Right atrium auricular region (tissue), 2 donors: Measurements from ENCODE around the gene ADGRL3. TPM values are rescaled to one million over a fixed set of nuclear protein-coding genes. Genes with fewer than 3 reads are reported as not detected.

Source experiments
- DNase-seq: peaks from one replicate; pipeline ENCODE4 v3.0.0-alpha.2; 2019; ENCODE audit warnings: low spot score
- H3K27ac ChIP-seq, 2 donors: fragments of 200-600 bp; sonication (generic); 1 replicate in 1 of 2; 2 replicates in 1 of 2; pipeline ENCODE4 v1.5.1; 2016 to 2019
- H3K27me3 ChIP-seq, 2 donors: fragments of 200-600 bp; sonication (generic); one replicate each; pipeline versions ENCODE4 v1.5.1 to v1.6.0; 2017 to 2019
- H3K36me3 ChIP-seq: fragments of 200-600 bp; sonication (generic); one replicate; pipeline ENCODE4 v1.5.1; 2016
- H3K4me1 ChIP-seq, 2 donors: fragments of 200-600 bp; sonication (generic); one replicate each; pipeline versions ENCODE4 v1.5.1 to v1.6.0; 2017 to 2019
- H3K4me3 ChIP-seq, 2 donors: fragments of 200-600 bp; sonication (generic); 1 replicate in 1 of 2; 2 replicates in 1 of 2; pipeline ENCODE4 v1.5.1; 2017 to 2019; ENCODE audit warnings: mild to moderate bottlenecking in 1 of 2, moderate library complexity in 1 of 2
- H3K9me3 ChIP-seq, 2 donors: fragments of 200-600 bp; sonication (generic); one replicate each; pipeline ENCODE4 v1.5.1; 2019
- CTCF ChIP-seq, 2 donors: fragments of 200-600 bp; sonication (generic); IDR thresholded peaks; one replicate each; pipeline ENCODE4 v1.5.1; 2019; ENCODE audit warnings: antibody characterized with exemption in 2 of 2
- total RNA-seq, 2 donors: library from RNA; depleted of rRNA; stranded (reverse); fragments of >200 nt; gene quantifications; one replicate each; pipeline ENCODE4 v1.1.0, GENCODE V29; 2016

ADGRL3 gene
- total RNA-seq, 2 donors from 2014 or later = 0.86 to 1.9 TPM

GRCh38 chr4:62023633-62024032 is 823.5 kb downstream of the ADGRL3 start:
- no peak overlapping the region for H3K4me3 ChIP-seq
- H3K36me3 ChIP-seq = no peaks in the 10 kb centered on the region
- H3K9me3 ChIP-seq = no peaks in the 10 kb centered on the region
- no peak for TF ChIP-seq CTCF (IDR thresholded peaks at IDR 0.05)
- no peaks in the 10 kb centered on the region for H3K4me1 ChIP-seq
- H3K27ac ChIP-seq = no peak overlapping the region
- no peak for DNase-seq
- H3K27me3 ChIP-seq = no peaks in the 10 kb centered on the region

GRCh38 chr4:62028745-62029144 is 828.6 kb downstream of the ADGRL3 start:
- Histone ChIP-seq H3K36me3 (no peaks in the 10 kb centered on the region), H3K27me3 (no peaks in the 10 kb centered on the region), H3K9me3 (no peaks in the 10 kb centered on the region), H3K4me1 (no peaks in the 10 kb centered on the region), H3K4me3 (no peak overlapping the region), H3K27ac (no peak overlapping the region)
- DNase-seq = no peak
- TF ChIP-seq CTCF (IDR thresholded peaks at IDR 0.05) = no peak

DNA sequence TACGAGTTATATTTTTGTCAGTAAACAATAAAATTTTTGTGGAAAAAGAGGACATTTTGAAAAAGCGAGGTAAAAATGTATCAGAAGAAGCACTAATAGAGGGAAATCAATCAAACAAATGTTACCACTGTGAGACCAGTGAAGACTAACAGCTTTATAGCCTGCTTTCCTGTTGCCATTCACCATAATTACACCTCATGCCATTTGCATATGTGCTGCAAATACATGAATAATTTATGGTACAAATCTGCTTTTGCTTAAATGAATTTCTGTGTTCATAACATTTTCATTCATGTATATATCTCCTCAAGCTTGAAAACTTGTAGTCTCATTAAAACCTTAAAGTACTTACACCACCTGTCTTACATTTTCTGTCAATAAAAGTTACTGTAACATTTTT is 830.8 kb downstream of the ADGRL3 start:
- H3K4me1 ChIP-seq = no peaks in the 10 kb centered on the region
- no peaks in the 10 kb centered on the region for H3K27me3 ChIP-seq
- TF ChIP-seq CTCF (IDR thresholded peaks at IDR 0.05) = no peak
- no peaks in the 10 kb centered on the region for H3K36me3 ChIP-seq
- no peak for DNase-seq
- no peak overlapping the region for H3K4me3 ChIP-seq
- H3K9me3 ChIP-seq = no peaks in the 10 kb centered on the region
- H3K27ac ChIP-seq = no peak overlapping the region

DNA sequence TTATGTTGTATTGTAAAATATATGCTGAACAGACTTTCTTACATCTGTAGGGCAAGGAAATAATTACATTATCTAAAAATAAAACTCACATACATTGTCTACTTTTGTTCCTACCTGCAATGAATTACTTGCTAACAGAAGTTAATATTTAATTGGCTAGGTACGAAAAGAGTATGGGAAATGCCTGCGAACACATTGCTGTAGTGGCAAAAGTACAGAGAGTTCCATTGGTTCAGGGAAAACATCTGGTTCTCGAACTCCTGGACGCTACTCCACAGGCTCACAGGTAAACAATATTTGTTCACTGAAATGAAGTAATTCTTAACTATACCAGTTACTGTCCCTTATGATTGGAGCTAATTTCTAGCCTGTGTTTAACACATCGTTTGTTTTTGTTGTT is 837.4 kb downstream of the ADGRL3 start:
- TF ChIP-seq CTCF (IDR thresholded peaks at IDR 0.05) = no peak
- H3K36me3 ChIP-seq = no peaks in the 10 kb centered on the region
- no peaks in the 10 kb centered on the region for H3K4me1 ChIP-seq
- H3K27me3 ChIP-seq = no peaks in the 10 kb centered on the region
- no peak overlapping the region for H3K27ac ChIP-seq
- H3K4me3 ChIP-seq = no peak overlapping the region
- no peaks in the 10 kb centered on the region for H3K9me3 ChIP-seq
- DNase-seq = no peak

DNA sequence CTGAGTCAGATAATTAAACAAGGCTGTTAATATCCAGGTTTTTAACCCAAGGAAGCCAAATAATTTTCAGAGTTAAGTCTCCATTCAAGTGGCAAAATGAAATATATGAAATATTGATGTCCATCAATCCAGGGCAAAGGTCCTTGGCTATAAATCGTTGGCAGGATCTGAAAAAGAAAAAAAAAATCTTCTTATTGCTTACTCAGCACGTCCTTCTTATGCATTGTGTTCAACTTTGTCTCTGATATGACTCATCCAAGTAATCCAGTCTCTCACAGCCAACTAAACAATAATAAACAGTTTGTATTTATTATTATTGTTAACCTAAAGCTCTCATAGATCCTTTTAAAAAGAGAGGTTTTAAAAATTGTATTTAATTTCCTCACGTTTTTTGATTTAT is 851.2 kb downstream of the ADGRL3 start:
- no peaks in the 10 kb centered on the region for H3K36me3 ChIP-seq
- TF ChIP-seq CTCF (IDR thresholded peaks at IDR 0.05) = no peak
- H3K4me1 ChIP-seq = no peaks in the 10 kb centered on the region
- no peak for DNase-seq
- H3K27me3 ChIP-seq = no peaks in the 10 kb centered on the region
- no peak overlapping the region for H3K27ac ChIP-seq
- H3K9me3 ChIP-seq = no peaks in the 10 kb centered on the region
- H3K4me3 ChIP-seq = no peak overlapping the region

GRCh38 chr4:62053974-62054373 is 853.8 kb downstream of the ADGRL3 start:
- no peak for DNase-seq
- no peaks in the 10 kb centered on the region for H3K9me3 ChIP-seq
- TF ChIP-seq CTCF (IDR thresholded peaks at IDR 0.05) = no peak
- no peaks in the 10 kb centered on the region for H3K4me1 ChIP-seq
- no peak overlapping the region for H3K27ac ChIP-seq
- H3K36me3 ChIP-seq = no peaks in the 10 kb centered on the region
- no peaks in the 10 kb centered on the region for H3K27me3 ChIP-seq
- H3K4me3 ChIP-seq = no peak overlapping the region
